Left cardiac atrium (tissue), 4 donors: ENCODE results near the gene DUSP16. TPM values are rescaled to one million over a fixed set of nuclear protein-coding genes. Genes with fewer than 3 reads are reported as not detected.
"Not testable (repeated sequence)": the region's sequence is repeated elsewhere in the genome, so short reads cannot be mapped to it uniquely, and the experiment has no call there.

Experiments used
- ATAC-seq, 2 donors: fragments of 200-7000 bp; cut with Tn5 transposase; one replicate each; pipeline ENCODE4 v1.9.1; 2020; ENCODE audit warnings: mild to moderate bottlenecking in 2 of 2, moderate library complexity in 2 of 2
- DNase-seq: peaks from one replicate; pipeline ENCODE4 v3.0.0-alpha.2; 2020
- intact Hi-C, 2 donors: fragments of 100-400 bp; cut with DNase I; formaldehyde crosslinking; loops; one replicate each; pipeline versions ENCODE4 v1.14.1 to v1.15.1; 2022 to 2023
- total RNA-seq, 2 donors: library from RNA; stranded (reverse); fragmentation: NEBNext Ultra II Directional; extraction: Animal tissue kit (Norgen Biotek cat#: 25700); gene quantifications; one replicate each; pipeline ENCODE4 v1.2.1, GENCODE V29; 2021
- donor health status: DM: no; HTN: yes; CAD: no.
- donor health status: DM: no; HTN: yes; CAD: no; lungs with severe emphysema.
- donor health status: DM: yes; HTN: yes; CAD: no.
- donor health status: Dilated cardiomyopathy.

Gene DUSP16
- total RNA-seq, 2 donors from 2014 or later = 11.5 to 17.3 TPM

GRCh38 chr12:12482959-12483358, 79.7 kb downstream of the DUSP16 start:
- no peak for DNase-seq
- ATAC-seq = no peak
- intact Hi-C loops = no loop called here

- DNase-seq (no peak), ATAC-seq (peak in 1 of 2 donors; percentile 38)
- intact Hi-C loops = no loop called here
These were observed 80.4 kb downstream of the DUSP16 start for GRCh38 chr12:12482150-12482761.

- ATAC-seq (no peak), DNase-seq (no peak)
- intact Hi-C loops = no loop called here
These were observed 81.0 kb downstream of the DUSP16 start for GRCh38 chr12:12481631-12482030.

GRCh38 chr12:12480074-12480473, 82.6 kb downstream of the DUSP16 start:
- no peak for DNase-seq
- ATAC-seq = no peak
- intact Hi-C loops = no loop called here

DNA sequence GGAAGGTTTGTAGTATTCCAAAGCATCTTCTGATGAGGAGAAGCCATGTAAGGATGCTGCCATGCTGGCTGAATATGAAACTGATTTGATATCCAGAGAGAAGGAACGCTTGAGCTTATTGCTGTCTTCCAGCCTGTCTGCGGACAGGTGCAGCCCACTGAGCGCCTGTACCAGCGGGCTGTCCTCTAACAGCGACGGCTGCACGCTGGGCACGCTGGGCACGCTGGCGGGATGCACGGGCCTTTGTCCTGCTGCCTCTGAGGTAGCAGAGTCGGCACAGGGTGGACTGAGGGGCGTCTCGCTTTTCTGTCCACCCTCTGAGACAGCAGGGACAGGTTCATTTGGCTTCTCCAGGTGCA, 85.2 kb downstream of the DUSP16 start:
- DNase-seq = no peak
- intact Hi-C loops = no loop called here
- ATAC-seq = no peak

- no peak for DNase-seq
- ATAC-seq = no peak
- intact Hi-C loops = no loop called here
These were observed 85.7 kb downstream of the DUSP16 start for GRCh38 chr12:12476857-12477531.

DNA sequence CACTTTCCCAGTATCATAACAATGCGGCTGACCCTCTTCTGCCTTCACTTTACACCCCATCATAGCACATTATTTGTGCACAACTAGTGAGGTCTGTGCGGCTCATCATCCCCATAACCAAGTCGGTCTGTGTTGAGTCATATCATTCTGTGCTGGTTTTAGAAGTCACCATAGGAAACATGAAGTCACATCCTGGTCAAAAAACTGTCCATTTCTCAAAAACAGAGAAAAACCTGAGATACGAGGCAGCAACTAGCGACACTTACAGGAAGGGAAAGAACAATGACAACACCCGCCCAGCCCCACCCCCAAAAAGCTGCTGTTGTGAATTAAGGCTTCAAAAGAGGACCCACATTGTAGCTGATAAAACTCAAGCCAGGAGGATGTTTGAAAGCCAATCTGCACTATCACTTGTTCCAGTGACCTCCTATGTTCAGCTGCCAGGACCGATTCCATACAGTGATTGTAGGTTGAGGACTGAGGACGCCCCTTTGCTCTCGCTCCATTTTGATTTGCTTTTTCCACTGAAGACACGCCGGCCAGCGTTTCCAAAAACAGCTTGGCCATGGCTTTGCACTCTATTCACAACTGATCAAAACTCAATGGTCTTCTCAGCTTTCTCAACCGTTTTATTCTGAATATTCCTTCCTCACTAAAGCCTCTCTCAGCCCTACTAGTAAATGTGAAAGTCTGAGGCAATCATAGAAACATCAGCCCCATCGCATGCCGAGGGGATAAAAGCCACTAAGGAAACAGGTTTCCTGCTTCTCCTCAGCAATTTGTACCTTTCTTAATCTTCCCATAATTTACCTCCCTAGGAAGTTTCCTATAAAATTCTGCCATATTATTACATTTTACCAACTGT, 87.5 kb downstream of the DUSP16 start:
- intact Hi-C loops = no loop called here
- ATAC-seq (peak; percentile 59 to 73), DNase-seq (no peak)

- DNase-seq (no peak), ATAC-seq (no peak)
- intact Hi-C loops = no loop called here
These were observed 88.2 kb downstream of the DUSP16 start for GRCh38 chr12:12474471-12474928.

DNA sequence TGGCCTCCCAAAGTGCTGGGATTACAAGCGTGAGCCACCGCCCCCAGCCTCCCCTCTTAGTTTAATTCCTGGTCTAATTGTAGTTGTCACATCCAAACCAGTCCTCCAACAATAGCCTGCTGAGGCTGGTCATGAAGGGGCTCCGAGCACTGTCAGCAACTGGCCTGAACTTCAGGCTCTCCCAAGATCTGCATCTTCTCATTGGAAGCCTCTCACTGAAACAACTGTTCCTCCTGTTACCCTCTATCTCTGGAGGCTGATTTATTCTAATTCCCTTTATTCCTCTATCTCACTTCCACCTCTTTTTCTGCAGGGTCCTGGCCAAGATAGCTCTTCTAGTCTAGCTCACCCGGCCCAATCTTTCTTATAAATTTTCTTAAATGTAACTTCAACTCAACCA, 89.4 kb downstream of the DUSP16 start:
- intact Hi-C loops = no loop called here
- no peak for ATAC-seq

DNA sequence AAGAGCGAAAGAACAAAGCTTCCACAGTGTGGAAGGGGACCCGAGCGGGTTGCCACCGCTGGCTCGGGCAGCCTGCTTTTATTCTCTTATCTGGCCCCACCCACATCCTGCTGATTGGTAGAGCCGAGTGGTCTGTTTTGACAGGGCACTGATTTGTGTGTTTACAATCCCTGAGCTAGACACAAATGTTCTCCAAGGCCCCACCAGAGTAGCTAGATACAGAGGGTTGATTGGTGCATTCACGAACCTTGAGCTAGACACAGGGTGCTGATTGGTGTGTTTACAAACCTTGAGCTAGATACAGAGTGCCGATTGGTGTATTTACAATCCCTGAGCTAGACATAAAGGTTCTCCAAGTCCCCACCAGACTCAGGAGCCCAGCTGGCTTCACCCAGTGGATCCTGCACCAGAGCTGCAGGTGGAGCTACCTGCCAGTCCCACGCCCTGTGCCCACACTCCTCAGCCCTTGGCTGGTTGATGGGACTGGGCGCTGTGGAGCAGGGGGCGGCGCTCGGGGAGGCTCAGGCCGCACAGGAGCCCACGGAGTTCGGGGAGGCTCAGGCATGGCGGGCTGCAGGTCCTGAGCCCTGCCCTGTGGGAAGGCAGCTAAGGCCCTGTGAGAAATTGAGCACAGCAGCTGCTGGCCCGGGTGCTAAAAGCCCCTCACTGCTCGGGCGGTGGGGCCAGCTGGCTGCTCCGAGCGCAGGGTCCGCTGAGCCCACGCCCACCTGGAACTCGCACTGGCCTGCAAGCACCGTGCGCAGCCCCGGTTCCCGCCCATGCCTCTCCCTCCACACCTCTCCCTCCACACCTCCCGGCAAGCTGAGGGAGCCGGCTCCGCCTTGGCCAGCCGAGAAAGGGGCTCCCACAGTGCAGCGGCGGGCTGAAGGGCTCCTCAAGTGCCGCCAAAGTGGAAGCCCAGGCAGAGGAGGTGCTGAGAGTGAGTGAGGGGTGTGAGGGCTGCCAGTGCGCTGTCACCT, 90.4 kb downstream of the DUSP16 start:
- DNase-seq, intact Hi-C loops, ATAC-seq: not testable (repeated sequence)

More for the DNA sequence above, 89.4 kb downstream of the DUSP16 start:
- DNase-seq = no peak

DNA sequence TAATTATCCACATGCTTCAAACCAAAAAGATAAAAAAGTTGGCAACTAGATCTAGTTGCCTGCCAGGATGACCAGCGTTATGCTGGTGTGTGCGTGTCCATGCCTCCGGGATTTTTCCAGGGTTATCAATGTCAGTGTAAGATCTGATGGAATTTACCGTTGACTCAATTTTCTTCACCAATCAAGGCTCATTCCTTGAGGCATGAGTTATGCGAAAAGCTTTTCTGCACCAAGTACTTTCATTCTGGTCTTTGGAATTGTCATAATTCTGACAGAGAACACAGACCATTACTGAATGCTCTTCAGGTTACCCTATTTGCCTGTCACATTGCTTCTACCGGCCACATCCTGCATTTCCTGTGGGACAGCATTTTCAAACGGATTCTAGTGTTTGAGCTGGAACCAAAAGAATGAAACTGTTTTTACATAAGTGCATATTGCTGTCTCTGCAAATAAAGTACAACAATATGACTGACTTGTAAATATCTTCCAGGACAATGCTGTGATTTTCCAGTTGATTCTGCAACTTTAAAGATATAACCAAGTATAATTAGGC, 91.8 kb downstream of the DUSP16 start:
- DNase-seq (no peak), ATAC-seq (no peak)
- intact Hi-C loops = no loop called here

- DNase-seq (no peak), ATAC-seq (no peak)
These were observed 93.3 kb downstream of the DUSP16 start for GRCh38 chr12:12469386-12469785.

DNA sequence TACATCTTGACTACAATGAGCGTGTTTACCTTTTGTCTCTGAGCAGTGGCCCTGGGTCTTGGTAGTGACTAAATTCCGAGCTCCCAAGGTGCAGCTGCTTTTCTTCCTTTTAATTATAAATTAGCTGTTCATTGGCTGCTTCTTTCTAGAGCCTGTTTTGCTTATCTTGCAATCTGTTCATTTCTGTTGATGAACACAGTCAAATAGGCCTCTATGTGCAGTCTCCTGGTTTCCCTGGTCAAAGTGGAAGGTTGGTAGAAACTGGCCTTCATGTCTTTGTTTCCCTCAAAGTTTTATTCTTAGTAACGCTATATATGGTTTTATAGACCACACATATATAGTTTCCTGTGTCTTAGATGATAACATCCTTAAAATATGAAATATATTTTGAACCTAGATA, 94.1 kb downstream of the DUSP16 start:
- intact Hi-C loops = no loop called here
- DNase-seq (no peak), ATAC-seq (no peak)

More at GRCh38 chr12:12469386-12469785, 93.3 kb downstream of the DUSP16 start:
- intact Hi-C loops = no loop called here

GRCh38 chr12:12467688-12468261, 94.9 kb downstream of the DUSP16 start:
- ATAC-seq (peak in 1 of 2 donors; percentile 84), DNase-seq (no peak)
- intact Hi-C loops = no loop called here

DNA sequence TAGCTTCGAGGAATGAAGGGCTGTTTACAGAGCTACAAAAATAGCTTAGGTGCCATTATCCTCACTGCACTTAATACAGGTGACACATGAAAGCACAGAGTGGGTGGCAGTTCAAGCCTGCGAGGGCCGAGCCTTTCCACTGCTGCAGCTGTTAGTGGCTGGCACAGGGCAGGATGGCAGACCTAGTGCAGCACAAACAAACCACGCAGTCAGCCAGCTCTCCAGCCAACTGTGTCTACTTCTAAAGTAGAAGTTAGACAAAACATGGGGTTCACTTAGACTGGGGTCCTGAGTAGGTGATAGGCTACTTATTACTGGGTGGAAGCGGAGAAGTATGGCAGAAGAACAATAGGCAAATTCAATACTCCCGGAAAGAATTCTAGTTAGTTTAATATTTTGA, 95.4 kb downstream of the DUSP16 start:
- peak in 1 of 2 donors; percentile 27 for ATAC-seq
- no peak for DNase-seq
- intact Hi-C loops = no loop called here

DNA sequence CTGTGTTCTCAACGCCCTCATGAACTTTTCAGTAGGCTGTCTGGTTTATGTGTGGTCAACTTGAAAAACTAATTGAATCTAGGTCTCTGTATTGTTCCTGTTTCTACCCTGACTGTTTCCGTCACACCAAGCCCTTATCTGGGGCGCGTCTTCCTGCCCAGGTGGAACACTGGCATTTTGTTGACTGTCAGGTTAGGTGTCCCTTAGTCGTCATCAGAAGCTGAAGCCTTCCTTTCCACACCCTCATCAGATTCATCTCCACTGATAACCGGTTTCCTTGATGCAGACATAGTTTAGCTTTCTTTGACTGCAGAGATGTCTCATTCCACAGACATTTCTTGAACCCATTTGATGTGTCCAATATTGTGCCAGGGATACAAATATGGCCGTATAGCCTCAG, 96.5 kb downstream of the DUSP16 start:
- DNase-seq = no peak
- peak in 1 of 2 donors; percentile 28 for ATAC-seq
- intact Hi-C loops = no loop called here

DNA sequence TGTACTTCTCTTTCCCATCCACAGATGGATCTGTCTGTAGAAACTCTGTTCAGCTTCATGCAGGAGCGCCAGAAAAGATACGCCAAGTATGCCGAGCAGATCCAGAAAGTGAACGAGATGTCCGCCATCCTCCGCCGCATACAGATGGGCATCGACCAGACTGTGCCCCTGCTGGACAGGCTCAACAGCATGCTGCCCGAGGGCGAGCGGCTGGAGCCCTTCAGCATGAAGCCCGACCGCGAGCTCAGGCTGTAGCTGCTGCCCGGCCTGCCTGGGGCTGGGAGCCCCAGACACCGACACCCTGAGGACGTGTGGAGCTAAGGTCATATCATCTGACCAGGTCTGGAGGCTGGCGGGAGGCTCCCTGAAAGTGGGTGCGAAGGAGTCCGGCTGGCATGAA, 97.1 kb downstream of the DUSP16 start:
- intact Hi-C loops = no loop called here
- ATAC-seq = no peak
- DNase-seq = no peak

GRCh38 chr12:12461923-12462315, 100.7 kb downstream of the DUSP16 start:
- no peak for ATAC-seq
- intact Hi-C loops = no loop called here
- DNase-seq = no peak
